Transverse colon (tissue), 4 donors: ENCODE data around the gene KREMEN2. TPM values are rescaled to one million over a fixed set of nuclear protein-coding genes. Genes with fewer than 3 reads are reported as not detected.

Experiments used
- DNase-seq: peaks from one replicate; pipeline ENCODE4 v3.0.0-alpha.2; 2019
- H3K27ac ChIP-seq, 4 donors: fragments of 200-600 bp; sonication (generic); 2 replicates each; pipeline ENCODE4 v1.5.1; 2016 to 2018; ENCODE audit warnings: inconsistent platforms in 4 of 4
- H3K27me3 ChIP-seq: fragments of 200-600 bp; sonication (generic); 2 replicates; pipeline ENCODE4 v1.5.1; 2017; ENCODE audit warnings: inconsistent platforms
- H3K36me3 ChIP-seq, 4 donors: fragments of 200-600 bp; sonication (generic); 2 replicates each; pipeline ENCODE4 v1.5.1; 2017 to 2019; ENCODE audit warnings: inconsistent platforms in 4 of 4
- H3K4me1 ChIP-seq, 4 donors: fragments of 200-600 bp; sonication (generic); 2 replicates each; pipeline ENCODE4 v1.5.1; 2017 to 2020; ENCODE audit warnings: inconsistent platforms in 4 of 4
- H3K4me3 ChIP-seq, 4 donors: fragments of 200-600 bp; sonication (generic); 1 replicate in 1 of 4; 2 replicates in 3 of 4; pipeline versions ENCODE4 v1.5.1 to v1.6.1; 2017 to 2019; ENCODE audit warnings: inconsistent platforms in 4 of 4
- H3K9me3 ChIP-seq, 2 donors: fragments of 200-600 bp; sonication (generic); 2 replicates each; pipeline ENCODE4 v1.5.1; 2017 to 2019; ENCODE audit warnings: inconsistent platforms in 2 of 2
- EP300 ChIP-seq: sonication (generic); formaldehyde crosslinking; IDR thresholded peaks from one replicate; pipeline ENCODE4 v1.6.1; 2017; ENCODE audit warnings: antibody characterized with exemption, low read depth
- POLR2A ChIP-seq: fragments of 450-650 bp; IDR thresholded peaks from one replicate; pipeline ENCODE4 v1.6.1; 2016; ENCODE audit warnings: antibody characterized with exemption, mild to moderate bottlenecking, moderate library complexity
- POLR2AphosphoS5 ChIP-seq, 3 donors: sonication (generic); formaldehyde crosslinking; IDR thresholded peaks; one replicate each; pipeline ENCODE4 v1.6.1; 2016; ENCODE audit warnings: antibody characterized with exemption in 3 of 3
- WGBS, 2 donors: methylation state at CpG; one replicate each; pipeline ENCODE4 v1.1.5; 2018; ENCODE audit warnings: low coverage in 1 of 2; 5-methylcytosine and 5-hydroxymethylcytosine counted together
- in situ Hi-C, 4 donors: fragments of 200-750 bp; cut with MboI; loops; one replicate each; pipeline versions ENCODE4 v1.15.0 to v1.15.1; 2017; ENCODE audit warnings: low sequenced_read_pairs in 3 of 4, low pct_ligation_motif_present in 1 of 4, low pct_unique_long_range_greater_than_20kb in 1 of 4
- intact Hi-C: fragments of 100-400 bp; cut with DNase I; formaldehyde crosslinking; loops from one replicate; pipeline ENCODE4 v1.15.1; 2023; ENCODE audit warnings: low total_unique reads
- total RNA-seq, 4 donors: library from RNA; depleted of rRNA; stranded (reverse); fragments of >200 nt; gene quantifications; one replicate each; pipeline ENCODE4 v1.1.0, GENCODE V29; 2016
- TF ChIP-seq, protein P1 (sequence below), 5 experiments: fragments of 200-600 bp in 3 of 5; fragments of 450-650 bp in 2 of 5; sonication (generic) in 3 of 5; IDR thresholded peaks; 1 replicate in 2 of 5; 2 replicates in 3 of 5; pipeline ENCODE4 v1.5.1; 2016 to 2017; ENCODE audit warnings: antibody characterized with exemption in 5 of 5, inconsistent platforms in 3 of 5, mild to moderate bottlenecking in 2 of 5, moderate library complexity in 1 of 5

KREMEN2 gene
- total RNA-seq, 4 donors from 2014 or later, result 0.79 to 3.2 (median 1.1) TPM; not detected in 1

DNA sequence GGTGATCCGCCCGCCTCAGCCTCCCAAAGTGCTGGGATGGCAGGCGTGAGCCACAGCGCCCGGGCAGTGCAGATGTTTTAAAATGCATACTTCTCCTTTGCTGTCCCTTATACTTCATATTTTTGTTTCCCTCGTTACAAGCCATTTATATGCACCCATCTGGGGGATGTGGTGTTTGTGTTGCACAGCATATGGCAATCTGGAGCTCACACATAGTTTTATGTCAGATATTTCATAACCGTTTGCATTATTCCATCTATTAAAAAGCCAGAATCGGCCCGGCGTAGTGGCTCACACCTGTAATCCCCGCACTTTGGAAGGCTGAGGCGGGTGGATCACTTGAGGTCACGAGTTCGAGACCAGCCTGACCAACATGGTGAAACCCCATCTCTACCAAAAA, 40.6 kb upstream of the KREMEN2 start:
- Histone ChIP-seq H3K27ac (no peak overlapping the region), H3K9me3 (no peaks in the 10 kb centered on the region), H3K36me3 (no peaks in the 10 kb centered on the region), H3K4me3 (no peak overlapping the region), H3K27me3 (no peaks in the 10 kb centered on the region), H3K4me1 (peaks cover 0 to 14% (median 2%) of the 10 kb centered on the region in 4 donors)
- no peak for DNase-seq
- WGBS, 2 donors, result 94% methylated on average over 14 of the region's 14 CpGs; no CpG with 5 or more reads in 1 of the 2 donors
- in situ Hi-C loops, result loop anchor here in 1 of 4 donors (10.0 kb wide), 1 partner anchor 49 kb away; no protein-coding TSS in a partner anchor
- intact Hi-C loops, result loop anchor here (5.0 kb wide), 1 partner anchor 46 kb away; no protein-coding TSS in a partner anchor
- TF ChIP-seq EP300, result no peak
- TF ChIP-seq, protein P1, sequence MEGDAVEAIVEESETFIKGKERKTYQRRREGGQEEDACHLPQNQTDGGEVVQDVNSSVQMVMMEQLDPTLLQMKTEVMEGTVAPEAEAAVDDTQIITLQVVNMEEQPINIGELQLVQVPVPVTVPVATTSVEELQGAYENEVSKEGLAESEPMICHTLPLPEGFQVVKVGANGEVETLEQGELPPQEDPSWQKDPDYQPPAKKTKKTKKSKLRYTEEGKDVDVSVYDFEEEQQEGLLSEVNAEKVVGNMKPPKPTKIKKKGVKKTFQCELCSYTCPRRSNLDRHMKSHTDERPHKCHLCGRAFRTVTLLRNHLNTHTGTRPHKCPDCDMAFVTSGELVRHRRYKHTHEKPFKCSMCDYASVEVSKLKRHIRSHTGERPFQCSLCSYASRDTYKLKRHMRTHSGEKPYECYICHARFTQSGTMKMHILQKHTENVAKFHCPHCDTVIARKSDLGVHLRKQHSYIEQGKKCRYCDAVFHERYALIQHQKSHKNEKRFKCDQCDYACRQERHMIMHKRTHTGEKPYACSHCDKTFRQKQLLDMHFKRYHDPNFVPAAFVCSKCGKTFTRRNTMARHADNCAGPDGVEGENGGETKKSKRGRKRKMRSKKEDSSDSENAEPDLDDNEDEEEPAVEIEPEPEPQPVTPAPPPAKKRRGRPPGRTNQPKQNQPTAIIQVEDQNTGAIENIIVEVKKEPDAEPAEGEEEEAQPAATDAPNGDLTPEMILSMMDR (IDR thresholded peaks at IDR 0.05), result no peak

DNA sequence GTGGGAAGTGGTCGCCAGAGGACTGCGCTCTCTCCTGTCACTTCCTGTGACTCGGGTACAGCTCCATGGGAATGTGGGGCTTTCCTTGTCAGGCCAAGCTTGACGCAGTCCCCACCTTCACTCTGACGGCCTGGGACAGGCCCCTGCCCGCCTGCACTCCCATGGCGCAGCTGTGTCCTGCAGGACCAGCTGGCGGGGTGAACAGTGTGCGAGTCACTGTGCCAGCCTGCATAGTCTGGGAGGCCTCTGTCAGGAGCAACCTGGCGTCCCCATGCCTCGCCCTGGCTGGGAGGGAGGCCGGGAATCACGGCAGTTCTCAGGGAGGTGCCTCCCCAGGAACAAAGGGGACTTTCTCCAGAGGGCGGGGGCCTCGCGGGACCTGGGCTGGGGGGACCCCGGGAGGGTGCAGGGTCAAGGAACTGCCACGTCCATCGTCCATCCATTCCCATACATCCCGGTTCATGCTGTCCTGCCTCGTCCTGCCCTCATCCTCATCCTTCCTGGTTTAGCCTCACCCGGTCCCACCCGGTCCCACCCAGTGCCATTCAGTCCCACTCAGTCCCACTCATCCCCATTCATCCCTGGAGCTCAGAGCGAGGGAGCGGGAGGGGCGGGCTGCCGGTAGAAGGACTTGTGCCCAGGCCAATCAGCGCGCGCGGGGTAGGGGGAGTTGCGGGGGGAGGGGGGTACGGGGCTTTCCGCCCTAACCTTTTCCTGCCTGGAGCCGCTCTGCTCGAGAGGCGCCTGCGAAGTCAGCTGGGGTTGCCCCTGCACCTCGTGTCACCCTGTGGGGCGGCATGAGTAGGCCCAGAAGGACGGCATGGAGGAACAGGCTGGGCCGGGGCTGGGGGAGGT, 38.9 kb upstream of the KREMEN2 start:
- TF ChIP-seq, protein P1 (IDR thresholded peaks at IDR 0.05), result no peak
- no peak for TF ChIP-seq EP300
- no peak for TF ChIP-seq POLR2AphosphoS5 (IDR thresholded peaks at IDR 0.05)
- TF ChIP-seq POLR2A, result no peak
- no peaks in the 10 kb centered on the region for H3K9me3 ChIP-seq
- H3K36me3 ChIP-seq, result peaks cover 0 to 4% (median 2%) of the 10 kb centered on the region in 4 donors
- no peak for DNase-seq
- peaks cover 0 to 8% (median 2%) of the 10 kb centered on the region in 4 donors for H3K4me1 ChIP-seq
- no peak overlapping the region for H3K4me3 ChIP-seq
- 81% methylated on average over 38 of the region's 42 CpGs; no CpG with 5 or more reads in 1 of the 2 donors for WGBS, 2 donors
- intact Hi-C loops (loop anchor here (5.0 kb wide), 1 partner anchor 48 kb away; no protein-coding TSS in a partner anchor), in situ Hi-C loops (loop anchor here in 1 of 4 donors (10.0 kb wide), 1 partner anchor 50 kb away; no protein-coding TSS in a partner anchor)
- H3K27ac ChIP-seq, result no peak overlapping the region
- H3K27me3 ChIP-seq, result no peaks in the 10 kb centered on the region

GRCh38 chr16:2925951-2926649, 38.0 kb upstream of the KREMEN2 start:
- TF ChIP-seq POLR2AphosphoS5 (IDR thresholded peaks at IDR 0.05), result no peak
- TF ChIP-seq POLR2A, result no peak
- TF ChIP-seq EP300, result no peak
- TF ChIP-seq, protein P1 (IDR thresholded peaks at IDR 0.05), result no peak
- intact Hi-C loops, result no loop called here
- in situ Hi-C loops, result loop anchor here in 1 of 4 donors (10.0 kb wide), 1 partner anchor 51 kb away; no protein-coding TSS in a partner anchor
- WGBS, 2 donors, result 71 to 84% methylated on average over 7 to 9 of the region's 9 CpGs
- peaks cover 0 to 11% (median 4%) of the 10 kb centered on the region in 4 donors for H3K36me3 ChIP-seq
- H3K4me1 ChIP-seq, result peaks cover 0 to 8% (median 2%) of the 10 kb centered on the region in 4 donors
- H3K27ac ChIP-seq, result no peak overlapping the region
- DNase-seq, result no peak
- H3K27me3 ChIP-seq, result no peaks in the 10 kb centered on the region
- H3K4me3 ChIP-seq, result no peak overlapping the region
- H3K9me3 ChIP-seq, result no peaks in the 10 kb centered on the region

- Histone ChIP-seq H3K27ac (no peak overlapping the region), H3K4me1 (peaks cover 0 to 8% (median 2%) of the 10 kb centered on the region in 4 donors), H3K9me3 (no peaks in the 10 kb centered on the region), H3K36me3 (peaks cover 0 to 11% (median 4%) of the 10 kb centered on the region in 4 donors), H3K27me3 (no peaks in the 10 kb centered on the region), H3K4me3 (no peak overlapping the region)
- no peak for DNase-seq
- in situ Hi-C loops, result loop anchor here in 1 of 4 donors (10.0 kb wide), 1 partner anchor 52 kb away; no protein-coding TSS in a partner anchor
- TF ChIP-seq EP300, result no peak
- TF ChIP-seq POLR2A, result no peak
- no peak for TF ChIP-seq POLR2AphosphoS5 (IDR thresholded peaks at IDR 0.05)
- TF ChIP-seq, protein P1 (IDR thresholded peaks at IDR 0.05), result no peak
- intact Hi-C loops, result no loop called here
- WGBS, 2 donors, result 75 to 81% methylated on average over 3 to 5 of the region's 5 CpGs
These were observed 37.5 kb upstream of the KREMEN2 start for GRCh38 chr16:2926650-2926999.
